PC-9 (cell line): ENCODE data around the gene CCT5.

Experiments
- EZH2 ChIP-seq: fragments of 200-600 bp; sonication (generic); IDR thresholded peaks from 2 replicates; pipeline ENCODE4 v1.8.0; 2017; ENCODE audit warnings: antibody characterized with exemption, low read depth
- TF ChIP-seq, protein P1 (sequence below): fragments of 200-600 bp; sonication (generic); conservative IDR thresholded peaks from 2 replicates; pipeline ENCODE4 v1.6.1; 2017; ENCODE audit warnings: mixed run types, antibody characterized with exemption, mild to moderate bottlenecking, moderate library complexity

DNA sequence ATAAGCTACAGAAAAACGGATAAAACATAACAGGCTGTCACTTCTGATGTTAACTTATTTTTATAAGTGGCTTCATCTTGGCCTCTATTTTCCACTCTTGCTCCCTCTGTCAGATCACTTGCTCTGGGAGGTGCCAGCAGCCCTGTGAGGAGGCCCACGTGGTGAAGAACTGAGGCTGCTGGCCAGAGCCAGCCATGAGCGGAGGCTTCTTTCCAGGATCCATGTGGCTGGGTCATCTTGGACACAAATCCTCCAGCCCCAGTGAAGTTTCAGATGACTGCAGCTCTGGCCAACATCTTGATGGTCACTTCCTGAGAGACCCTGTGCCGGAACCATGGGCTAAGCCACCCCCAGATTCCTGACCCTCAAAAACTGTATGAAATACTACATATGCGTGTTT lies 65.1 kb downstream of the CCT5 start:
- no peak for TF ChIP-seq EZH2
- TF ChIP-seq, protein P1, sequence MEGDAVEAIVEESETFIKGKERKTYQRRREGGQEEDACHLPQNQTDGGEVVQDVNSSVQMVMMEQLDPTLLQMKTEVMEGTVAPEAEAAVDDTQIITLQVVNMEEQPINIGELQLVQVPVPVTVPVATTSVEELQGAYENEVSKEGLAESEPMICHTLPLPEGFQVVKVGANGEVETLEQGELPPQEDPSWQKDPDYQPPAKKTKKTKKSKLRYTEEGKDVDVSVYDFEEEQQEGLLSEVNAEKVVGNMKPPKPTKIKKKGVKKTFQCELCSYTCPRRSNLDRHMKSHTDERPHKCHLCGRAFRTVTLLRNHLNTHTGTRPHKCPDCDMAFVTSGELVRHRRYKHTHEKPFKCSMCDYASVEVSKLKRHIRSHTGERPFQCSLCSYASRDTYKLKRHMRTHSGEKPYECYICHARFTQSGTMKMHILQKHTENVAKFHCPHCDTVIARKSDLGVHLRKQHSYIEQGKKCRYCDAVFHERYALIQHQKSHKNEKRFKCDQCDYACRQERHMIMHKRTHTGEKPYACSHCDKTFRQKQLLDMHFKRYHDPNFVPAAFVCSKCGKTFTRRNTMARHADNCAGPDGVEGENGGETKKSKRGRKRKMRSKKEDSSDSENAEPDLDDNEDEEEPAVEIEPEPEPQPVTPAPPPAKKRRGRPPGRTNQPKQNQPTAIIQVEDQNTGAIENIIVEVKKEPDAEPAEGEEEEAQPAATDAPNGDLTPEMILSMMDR: no peak
